ENCODE results near the gene CYP21A2. TPM values are rescaled to one million over a fixed set of nuclear protein-coding genes. Genes with fewer than 3 reads are reported as not detected.

The CYP21A2 gene
- polyA plus RNA-seq, 1 donor (not counting 4 experiments of a cell fraction or from before 2014, with no cell fraction given): 0.04 TPM

DNA sequence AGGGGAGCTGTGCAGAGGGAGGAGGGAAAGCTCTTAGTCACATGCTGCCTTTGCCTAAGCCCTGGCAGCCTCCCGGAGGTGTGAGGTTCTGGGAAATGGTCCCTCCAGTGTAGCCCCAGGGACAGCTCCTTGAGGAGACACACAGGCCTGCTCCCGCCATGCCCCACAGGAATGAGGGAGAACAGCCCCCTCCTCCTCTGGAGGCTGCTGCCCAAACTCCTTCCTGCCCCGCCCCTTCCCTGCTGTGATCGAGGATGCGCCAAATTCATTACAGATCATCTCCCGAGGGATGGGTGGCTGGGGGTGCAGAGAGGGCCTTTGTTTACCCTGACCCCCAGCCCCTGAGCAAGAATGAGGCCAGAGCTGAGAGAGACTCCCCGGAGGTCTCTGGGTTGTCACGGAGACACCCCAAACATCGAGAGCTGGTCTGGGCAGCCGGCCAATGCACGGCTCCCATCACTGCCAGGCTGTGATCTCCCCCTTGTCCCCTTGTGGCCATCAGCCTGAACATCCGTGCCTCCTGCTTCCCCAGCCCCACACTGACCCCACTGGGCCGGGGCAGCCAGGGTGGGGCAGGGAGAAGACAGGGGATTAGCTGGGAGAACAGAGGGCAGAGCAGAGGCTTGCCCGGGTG, 8.4 kb downstream of the CYP21A2 start:
- dilution Hi-C loops (cut with MboI; ENCODE audit: extremely low pct_ligation_motif_present, low sequenced_read_pairs): no loop called here
- H2AFZ ChIP-seq (ENCODE audit: control insufficient read depth, low read length): no peak overlapping the region
- no peaks in the 10 kb centered on the region for H3K36me3 ChIP-seq (ENCODE audit: control insufficient read depth in 2 of 2, extremely low read depth in 1 of 2, insufficient read depth in 2 of 2, low read length in 2 of 2)
- H3K9me1 ChIP-seq (ENCODE audit: control insufficient read depth, extremely low read depth, insufficient read depth, low read length): no peaks in the 10 kb centered on the region
- no peaks in the 10 kb centered on the region for H3K9me3 ChIP-seq (ENCODE audit: control insufficient read depth, low read depth, low read length)
- H4K20me1 ChIP-seq (ENCODE audit: control insufficient read depth, extremely low read depth, insufficient read depth, low read length): no peaks in the 10 kb centered on the region
- H3K4me2 ChIP-seq (ENCODE audit: control insufficient read depth, extremely low read depth, insufficient read depth, low read depth, low read length): no peak overlapping the region
- DNase-seq (ENCODE audit: low read depth, low spot score): no peak
- H3K79me2 ChIP-seq (ENCODE audit: control insufficient read depth, insufficient read depth, low read length): no peaks in the 10 kb centered on the region
- peaks cover 7% of the 10 kb centered on the region for H3K4me1 ChIP-seq (ENCODE audit: control insufficient read depth, extremely low read depth, insufficient read depth, low read length)
- no peak overlapping the region for H3K4me3 ChIP-seq (ENCODE audit: control insufficient read depth in 2 of 3, extremely low read depth in 1 of 3, insufficient read depth in 2 of 3, low read depth in 1 of 3, low read length in 3 of 3)
- H3K27me3 ChIP-seq (ENCODE audit: control insufficient read depth, extremely low read depth, insufficient read depth, low read length): peaks cover 8% of the 10 kb centered on the region
- H3K27ac ChIP-seq (ENCODE audit: control insufficient read depth, insufficient read depth, low read length): no peak overlapping the region
- TF ChIP-seq EZH2 (IDR thresholded peaks at IDR 0.05; ENCODE audit: low read length): no peak
- no peak for TF ChIP-seq CTCF (optimal IDR thresholded peaks at IDR 0.05 in 1 of 3, IDR thresholded peaks at IDR 0.05 in 1 of 3, conservative IDR thresholded peaks at IDR 0.05 in 1 of 3; ENCODE audit: extremely low read depth in 1 of 3, insufficient read depth in 2 of 3, low read length in 3 of 3)
- FAIRE-seq: no peak
- no peak overlapping the region for H3K9ac ChIP-seq (ENCODE audit: control insufficient read depth, extremely low read depth, insufficient read depth, low read length)

- Histone ChIP-seq H3K27me3 (ENCODE audit: control insufficient read depth, extremely low read depth, insufficient read depth, low read length) (peaks cover 8% of the 10 kb centered on the region), H3K9ac (ENCODE audit: control insufficient read depth, extremely low read depth, insufficient read depth, low read length) (no peak overlapping the region), H3K9me3 (ENCODE audit: control insufficient read depth, low read depth, low read length) (no peaks in the 10 kb centered on the region), H4K20me1 (ENCODE audit: control insufficient read depth, extremely low read depth, insufficient read depth, low read length) (no peaks in the 10 kb centered on the region), H3K27ac (ENCODE audit: control insufficient read depth, insufficient read depth, low read length) (no peak overlapping the region), H3K4me2 (ENCODE audit: control insufficient read depth, extremely low read depth, insufficient read depth, low read depth, low read length) (no peak overlapping the region), H3K79me2 (ENCODE audit: control insufficient read depth, insufficient read depth, low read length) (no peaks in the 10 kb centered on the region), H3K9me1 (ENCODE audit: control insufficient read depth, extremely low read depth, insufficient read depth, low read length) (no peaks in the 10 kb centered on the region), H3K4me3 (ENCODE audit: control insufficient read depth in 2 of 3, extremely low read depth in 1 of 3, insufficient read depth in 2 of 3, low read depth in 1 of 3, low read length in 3 of 3) (no peak overlapping the region), H3K36me3 (ENCODE audit: control insufficient read depth in 2 of 2, extremely low read depth in 1 of 2, insufficient read depth in 2 of 2, low read length in 2 of 2) (no peaks in the 10 kb centered on the region), H2AFZ (ENCODE audit: control insufficient read depth, low read length) (no peak overlapping the region), H3K4me1 (ENCODE audit: control insufficient read depth, extremely low read depth, insufficient read depth, low read length) (peaks cover 7% of the 10 kb centered on the region)
- no peak for DNase-seq (ENCODE audit: low read depth, low spot score)
- FAIRE-seq: no peak
- TF ChIP-seq CTCF (optimal IDR thresholded peaks at IDR 0.05 in 1 of 3, IDR thresholded peaks at IDR 0.05 in 1 of 3, conservative IDR thresholded peaks at IDR 0.05 in 1 of 3; ENCODE audit: extremely low read depth in 1 of 3, insufficient read depth in 2 of 3, low read length in 3 of 3): no peak
- TF ChIP-seq EZH2 (IDR thresholded peaks at IDR 0.05; ENCODE audit: low read length): no peak
- dilution Hi-C loops (cut with MboI; ENCODE audit: extremely low pct_ligation_motif_present, low sequenced_read_pairs): no loop called here
Observed at GRCh38 chr6:32047084-32047478, 8.9 kb downstream of the CYP21A2 start.
